ENCODE data around the gene RNASEH2B.

The RNASEH2B gene, protein sequence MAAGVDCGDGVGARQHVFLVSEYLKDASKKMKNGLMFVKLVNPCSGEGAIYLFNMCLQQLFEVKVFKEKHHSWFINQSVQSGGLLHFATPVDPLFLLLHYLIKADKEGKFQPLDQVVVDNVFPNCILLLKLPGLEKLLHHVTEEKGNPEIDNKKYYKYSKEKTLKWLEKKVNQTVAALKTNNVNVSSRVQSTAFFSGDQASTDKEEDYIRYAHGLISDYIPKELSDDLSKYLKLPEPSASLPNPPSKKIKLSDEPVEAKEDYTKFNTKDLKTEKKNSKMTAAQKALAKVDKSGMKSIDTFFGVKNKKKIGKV

GRCh38 chr13:50909605-50910484 is at the start of gene RNASEH2B:
Gene RNASEH2B (plus strand): TSS chr13:50909791. CDS start chr13:50910077, 286 bp downstream.
- TF ChIP-seq ZFX (IDR thresholded peaks at IDR 0.05; ENCODE audit: borderline replicate concordance) (no peak), CTCF (IDR thresholded peaks at IDR 0.05) (no peak)
- peak within 1 kb of the TSS; percentile 87 for H3K27ac ChIP-seq

- no peak for TF ChIP-seq ZFX (IDR thresholded peaks at IDR 0.05; ENCODE audit: borderline replicate concordance)
- no peak for TF ChIP-seq CTCF (IDR thresholded peaks at IDR 0.05)
- no peak overlapping the region for H3K27ac ChIP-seq
Measured at GRCh38 chr13:50864492-50864891, 45.1 kb upstream of the RNASEH2B start.

- TF ChIP-seq ZFX (IDR thresholded peaks at IDR 0.05; ENCODE audit: borderline replicate concordance) (no peak), CTCF (IDR thresholded peaks at IDR 0.05) (no peak)
- no peak overlapping the region for H3K27ac ChIP-seq
Measured at GRCh38 chr13:50866817-50867636, 42.6 kb upstream of the RNASEH2B start.

DNA sequence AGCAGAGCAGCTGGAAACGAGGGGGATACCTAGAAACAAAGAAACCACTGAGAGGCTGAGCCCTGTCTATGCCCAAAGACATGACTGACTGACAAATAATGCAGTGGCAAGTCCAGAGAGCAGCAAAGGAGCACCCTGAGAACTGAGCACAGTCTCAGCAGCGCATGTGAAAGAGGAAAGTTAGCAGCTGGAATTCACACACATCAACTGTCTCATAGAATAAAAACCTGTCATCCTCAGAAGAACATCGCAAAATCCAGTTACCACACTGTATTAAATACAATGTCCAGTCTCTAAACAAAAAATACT is 42.0 kb upstream of the RNASEH2B start:
- TF ChIP-seq ZFX (IDR thresholded peaks at IDR 0.05; ENCODE audit: borderline replicate concordance) = no peak
- TF ChIP-seq CTCF (IDR thresholded peaks at IDR 0.05) = no peak
- H3K27ac ChIP-seq = no peak overlapping the region

DNA sequence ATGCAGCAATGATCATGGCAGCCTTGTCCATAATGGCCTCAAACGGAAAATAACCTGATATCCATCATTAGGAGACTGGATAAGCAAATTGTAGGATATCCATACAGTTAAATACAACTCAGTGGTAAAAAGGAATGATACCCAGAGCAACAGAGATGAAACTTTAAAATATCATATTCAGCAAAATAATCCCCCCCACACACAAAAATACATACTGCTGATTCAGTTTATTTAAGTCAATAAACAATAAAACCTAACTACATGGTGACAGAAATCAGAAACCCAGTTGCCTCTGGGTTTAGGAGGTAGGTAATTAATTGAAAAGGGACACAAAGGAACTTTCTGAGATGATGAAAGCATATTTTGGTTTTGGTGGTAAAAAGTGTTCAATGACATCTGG is 38.2 kb upstream of the RNASEH2B start:
- no peak for TF ChIP-seq ZFX (IDR thresholded peaks at IDR 0.05; ENCODE audit: borderline replicate concordance)
- TF ChIP-seq CTCF (IDR thresholded peaks at IDR 0.05) = no peak
- no peak overlapping the region for H3K27ac ChIP-seq

DNA sequence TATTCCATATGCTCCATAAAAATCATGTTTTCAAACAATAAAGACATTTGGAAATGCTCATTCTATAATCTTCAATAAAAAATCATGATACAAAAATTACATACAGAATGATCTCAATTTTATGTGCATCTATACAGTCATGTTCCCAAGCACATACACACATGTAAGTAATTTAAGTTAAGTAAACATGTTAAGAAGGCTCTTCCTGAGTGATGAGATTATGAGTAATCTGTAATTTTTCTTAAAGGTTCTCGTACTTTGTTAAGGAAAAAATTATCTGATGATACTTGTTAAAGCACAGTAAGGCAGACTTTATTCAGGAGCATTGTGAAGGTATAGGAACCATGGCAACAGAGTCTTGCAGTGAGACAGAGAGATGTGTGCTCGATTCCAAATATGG is 36.1 kb upstream of the RNASEH2B start:
- H3K27ac ChIP-seq = no peak overlapping the region
- TF ChIP-seq ZFX (IDR thresholded peaks at IDR 0.05; ENCODE audit: borderline replicate concordance) = no peak
- TF ChIP-seq CTCF (IDR thresholded peaks at IDR 0.05) = no peak
